Measurements from ENCODE around the gene EPB41L5. TPM values are rescaled to one million over a fixed set of nuclear protein-coding genes. Genes with fewer than 3 reads are reported as not detected.

Gene EPB41L5
- total and polyA plus RNA-seq, 10 of the 15 experiments (the other 5 are each of a cell fraction or from before 2014, with no cell fraction given), result 2.1 to 20.4 (median 8.2) TPM

DNA sequence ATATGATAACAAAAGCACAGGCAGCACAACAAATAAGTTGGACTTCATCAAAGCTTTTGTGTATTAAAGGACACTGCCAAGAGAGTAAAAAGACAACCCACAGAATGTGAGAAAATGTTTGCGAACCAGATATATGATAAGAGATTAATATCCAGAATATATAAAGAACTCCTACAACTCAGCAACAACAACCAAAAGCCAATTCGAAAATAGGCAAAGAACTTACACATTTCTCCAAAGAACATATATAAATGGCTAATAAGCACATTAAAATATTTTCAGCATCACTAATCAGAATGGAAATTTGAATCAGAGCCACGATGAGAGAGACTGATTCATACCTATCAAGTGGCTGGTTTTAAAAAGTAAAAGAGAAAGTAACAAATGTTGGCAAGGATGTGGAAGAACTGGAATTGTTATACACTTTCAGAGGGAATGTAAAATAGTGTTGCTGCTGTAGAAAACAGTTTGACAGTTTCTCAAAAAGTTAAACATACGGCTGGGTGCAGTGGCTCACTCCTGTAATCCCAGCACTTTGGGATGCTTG is 25.2 kb downstream of the EPB41L5 start:
- 53% methylated on average over 4 of the region's 4 CpGs for WGBS (ENCODE audit: insufficient coverage, insufficient replicate concordance, low lambda C conversion rate, missing lambda C conversion rate)
- no peaks in the 10 kb centered on the region for H3K4me1 ChIP-seq (ENCODE audit: control insufficient read depth, insufficient read depth, low read length)
- ChIA-PET CTCF (no interaction called here), SMC1A (ENCODE audit: uncharacterized antibody, unreplicated experiment) (interaction anchor here (1.0 kb wide), 1 partner anchor 171 kb away, joined by 3 read pairs; no protein-coding TSS in a partner anchor), POLR2A (no interaction called here), RAD21 (ENCODE audit: unreplicated experiment) (no interaction called here)
- H4K20me1 ChIP-seq (ENCODE audit: control insufficient read depth, insufficient read depth), result no peaks in the 10 kb centered on the region
- TF ChIP-seq, protein P1, sequence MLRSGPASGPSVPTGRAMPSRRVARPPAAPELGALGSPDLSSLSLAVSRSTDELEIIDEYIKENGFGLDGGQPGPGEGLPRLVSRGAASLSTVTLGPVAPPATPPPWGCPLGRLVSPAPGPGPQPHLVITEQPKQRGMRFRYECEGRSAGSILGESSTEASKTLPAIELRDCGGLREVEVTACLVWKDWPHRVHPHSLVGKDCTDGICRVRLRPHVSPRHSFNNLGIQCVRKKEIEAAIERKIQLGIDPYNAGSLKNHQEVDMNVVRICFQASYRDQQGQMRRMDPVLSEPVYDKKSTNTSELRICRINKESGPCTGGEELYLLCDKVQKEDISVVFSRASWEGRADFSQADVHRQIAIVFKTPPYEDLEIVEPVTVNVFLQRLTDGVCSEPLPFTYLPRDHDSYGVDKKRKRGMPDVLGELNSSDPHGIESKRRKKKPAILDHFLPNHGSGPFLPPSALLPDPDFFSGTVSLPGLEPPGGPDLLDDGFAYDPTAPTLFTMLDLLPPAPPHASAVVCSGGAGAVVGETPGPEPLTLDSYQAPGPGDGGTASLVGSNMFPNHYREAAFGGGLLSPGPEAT (IDR thresholded peaks at IDR 0.05; ENCODE audit: low read depth), result no peak
- TF ChIP-seq ZNF207 (IDR thresholded peaks at IDR 0.05; ENCODE audit: borderline replicate concordance) (no peak), ZNF622 (IDR thresholded peaks at IDR 0.05) (no peak), MEF2A (IDR thresholded peaks at IDR 0.05; ENCODE audit: insufficient read depth, low read depth, low read length) (no peak), SMARCA5 (IDR thresholded peaks at IDR 0.05) (no peak), IKZF2 (IDR thresholded peaks at IDR 0.05) (no peak), CEBPB (IDR thresholded peaks at IDR 0.05; ENCODE audit: borderline replicate concordance in 1 of 2, low read depth in 2 of 2, low read length in 2 of 2) (no peak), YBX1 (IDR thresholded peaks at IDR 0.05) (no peak)
- H2AFZ ChIP-seq (ENCODE audit: control insufficient read depth, low read depth, low read length), result no peak overlapping the region
- in situ Hi-C loops (cut with MboI) (no loop called here), intact Hi-C loops (cut with micrococcal nuclease; ENCODE audit: unreplicated experiment) (no loop called here)
- no peak overlapping the region for H3K4me2 ChIP-seq (ENCODE audit: control insufficient read depth, insufficient read depth)
- no peak for DNase-seq (ENCODE audit: low read depth, low spot score)
- H3K27ac ChIP-seq (ENCODE audit: control insufficient read depth, insufficient read depth), result no peak overlapping the region
- no peaks in the 10 kb centered on the region for H3K79me2 ChIP-seq (ENCODE audit: control insufficient read depth, insufficient read depth, low read length)
- H3K4me3 ChIP-seq, result no peak overlapping the region
- H3K27me3 ChIP-seq (replicated peaks in 1 of 2; ENCODE audit: control insufficient read depth in 2 of 2, insufficient read depth in 2 of 2, low read length in 1 of 2), result no peaks in the 10 kb centered on the region
- FAIRE-seq, result no peak
- ATAC-seq, result no peak
- BruUV-seq (replicated peaks), result no TSS peak
- H3K36me3 ChIP-seq (ENCODE audit: control insufficient read depth in 2 of 2, insufficient read depth in 2 of 2, low read length in 1 of 2), result no peaks in the 10 kb centered on the region
- H3K9ac ChIP-seq (ENCODE audit: control insufficient read depth, insufficient read depth, low read length), result no peak overlapping the region
- no peaks in the 10 kb centered on the region for H3K9me3 ChIP-seq (replicated peaks; ENCODE audit: control insufficient read depth, insufficient read depth, low read length)

Data from GM12878 (cell line).